Kidney (tissue), 14 donors: ENCODE data around the gene MYT1. TPM values are rescaled to one million over a fixed set of nuclear protein-coding genes. Genes with fewer than 3 reads are reported as not detected.

ENCODE experiments used
- DNase-seq, 5 donors: peaks; one replicate each; pipeline ENCODE4 v3.0.0-alpha.2; 2013 to 2020
- FAIRE-seq: peaks from 2 replicates; lab custom pipeline; 2012; peaks lifted over from hg19 to GRCh38; lab: Jason Lieb, UNC
- H3K27ac ChIP-seq, 2 donors: one replicate each; pipeline ENCODE4 v1.7.0; 2013; ENCODE audit warnings: low read depth in 2 of 2, low read length in 2 of 2, inconsistent platforms in 1 of 2
- H3K27me3 ChIP-seq: one replicate; pipeline ENCODE4 v1.7.1; 2013; ENCODE audit warnings: low read length, inconsistent platforms; ENCODE audit not compliant: control insufficient read depth, insufficient read depth
- H3K36me3 ChIP-seq, 3 donors: one replicate each; pipeline versions ENCODE4 v1.7.0 to v1.7.1; 2013; ENCODE audit warnings: low read length in 3 of 3, control low read depth in 1 of 3, inconsistent platforms in 1 of 3; ENCODE audit not compliant: insufficient read depth in 3 of 3, control insufficient read depth in 2 of 3
- H3K4me1 ChIP-seq, 3 donors: one replicate each; pipeline versions ENCODE4 v1.7.0 to v1.7.1; 2013; ENCODE audit warnings: low read length in 3 of 3, inconsistent platforms in 1 of 3, low read depth in 1 of 3; ENCODE audit not compliant: control insufficient read depth in 2 of 3, insufficient read depth in 2 of 3
- H3K4me3 ChIP-seq, 3 donors: one replicate each; pipeline versions ENCODE4 v1.7.0 to v1.8.1; 2013; ENCODE audit warnings: low read length in 3 of 3, control low read depth in 1 of 3, inconsistent platforms in 1 of 3
- H3K9ac ChIP-seq, 3 donors: one replicate each; pipeline versions ENCODE4 v1.7.0 to v1.7.1; 2013; ENCODE audit warnings: low read length in 3 of 3, control low read depth in 1 of 3, inconsistent platforms in 1 of 3
- H3K9me3 ChIP-seq, 3 donors: one replicate each; pipeline versions ENCODE4 v1.7.0 to v1.7.1; 2013; ENCODE audit warnings: low read length in 3 of 3, control low read depth in 1 of 3, inconsistent platforms in 1 of 3; ENCODE audit not compliant: control insufficient read depth in 2 of 3, insufficient read depth in 1 of 3
- intact Hi-C: fragments of 100-400 bp; cut with DNase I; formaldehyde crosslinking; loops from one replicate; pipeline ENCODE4 v1.11.1; 2022
- polyA plus RNA-seq: library from polyadenylated mRNA; stranded (reverse); fragments of 350-450 nt; fragmentation: Illumina TruSeq; extraction: RNeasy Lipid Tissue Mini Kit (QIAGEN cat#74804); gene quantifications from one replicate; pipeline ENCODE4 v1.2.3, GENCODE V29; 2014; ENCODE audit warnings: low read depth, low replicate concordance; ENCODE audit not compliant: insufficient read depth
- total RNA-seq: library from RNA; stranded (reverse); fragmentation: NEBNext Ultra II Directional; extraction: Animal tissue kit (Norgen Biotek cat#: 25700); gene quantifications from one replicate; pipeline ENCODE4 v1.2.1, GENCODE V29; 2021
- TF ChIP-seq, protein P1 (sequence below): IDR thresholded peaks from 3 replicates; pipeline ENCODE4 v1.5.1; 2012; ENCODE audit warnings: mild to moderate bottlenecking, moderate library complexity, borderline replicate concordance; ENCODE audit not compliant: insufficient read depth; ENCODE audit errors: extremely low read depth
- donor health status: control.
- donor health status: control.
- donor health status: control.
- donor health status: control.
- donor health status: control.
- donor health status: DM: yes; HTN: yes; CAD: no.
- donor health status: Normal renal cell carcinoma (clear cell type).

MYT1 gene
- total and polyA plus RNA-seq, 2 donors from 2014 or later, result not detected

GRCh38 chr20:64250027-64250426 lies 85.8 kb downstream of the MYT1 start:
- no peaks in the 10 kb centered on the region for H3K27me3 ChIP-seq
- no peak for DNase-seq
- H3K9me3 ChIP-seq, result no peaks in the 10 kb centered on the region
- no peaks in the 10 kb centered on the region for H3K36me3 ChIP-seq
- intact Hi-C loops, result no loop called here
- no peak overlapping the region for H3K9ac ChIP-seq
- FAIRE-seq, result no peak
- TF ChIP-seq, protein P1, sequence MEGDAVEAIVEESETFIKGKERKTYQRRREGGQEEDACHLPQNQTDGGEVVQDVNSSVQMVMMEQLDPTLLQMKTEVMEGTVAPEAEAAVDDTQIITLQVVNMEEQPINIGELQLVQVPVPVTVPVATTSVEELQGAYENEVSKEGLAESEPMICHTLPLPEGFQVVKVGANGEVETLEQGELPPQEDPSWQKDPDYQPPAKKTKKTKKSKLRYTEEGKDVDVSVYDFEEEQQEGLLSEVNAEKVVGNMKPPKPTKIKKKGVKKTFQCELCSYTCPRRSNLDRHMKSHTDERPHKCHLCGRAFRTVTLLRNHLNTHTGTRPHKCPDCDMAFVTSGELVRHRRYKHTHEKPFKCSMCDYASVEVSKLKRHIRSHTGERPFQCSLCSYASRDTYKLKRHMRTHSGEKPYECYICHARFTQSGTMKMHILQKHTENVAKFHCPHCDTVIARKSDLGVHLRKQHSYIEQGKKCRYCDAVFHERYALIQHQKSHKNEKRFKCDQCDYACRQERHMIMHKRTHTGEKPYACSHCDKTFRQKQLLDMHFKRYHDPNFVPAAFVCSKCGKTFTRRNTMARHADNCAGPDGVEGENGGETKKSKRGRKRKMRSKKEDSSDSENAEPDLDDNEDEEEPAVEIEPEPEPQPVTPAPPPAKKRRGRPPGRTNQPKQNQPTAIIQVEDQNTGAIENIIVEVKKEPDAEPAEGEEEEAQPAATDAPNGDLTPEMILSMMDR, result no peak
- no peak overlapping the region for H3K27ac ChIP-seq
- peaks cover 0 to 1% (median 0%) of the 10 kb centered on the region in 3 donors for H3K4me1 ChIP-seq
- H3K4me3 ChIP-seq, result no peak overlapping the region

DNA sequence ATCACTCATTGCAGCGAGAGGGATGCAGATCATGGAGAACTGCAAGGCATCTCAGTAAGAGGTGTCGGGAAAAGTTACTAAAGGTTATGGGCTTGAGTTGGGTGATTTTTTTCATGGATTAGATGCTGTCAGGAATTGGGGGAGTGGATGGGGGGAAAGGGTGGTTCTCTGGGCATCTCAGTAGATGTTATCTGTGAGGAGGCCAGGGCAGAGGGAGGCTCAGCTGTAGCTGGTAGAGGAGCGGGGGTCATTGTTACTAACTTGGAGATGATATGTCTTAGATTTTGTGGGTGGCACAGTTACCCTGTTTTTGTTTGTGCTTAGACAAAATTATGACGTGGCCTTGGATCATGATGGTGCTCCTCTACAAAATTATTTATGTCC lies 88.7 kb downstream of the MYT1 start:
- TF ChIP-seq, protein P1, result no peak
- Histone ChIP-seq H3K9ac (no peak overlapping the region), H3K4me3 (no peak overlapping the region), H3K36me3 (no peaks in the 10 kb centered on the region), H3K27me3 (no peaks in the 10 kb centered on the region), H3K27ac (no peak overlapping the region), H3K9me3 (no peaks in the 10 kb centered on the region), H3K4me1 (peaks cover 0 to 15% (median 6%) of the 10 kb centered on the region in 3 donors)
- intact Hi-C loops, result no loop called here
- FAIRE-seq (no peak), DNase-seq (no peak)

- Histone ChIP-seq H3K27ac (no peak overlapping the region), H3K9ac (no peak overlapping the region), H3K9me3 (no peaks in the 10 kb centered on the region), H3K4me3 (no peak overlapping the region), H3K4me1 (peaks cover 0 to 16% (median 6%) of the 10 kb centered on the region in 3 donors), H3K36me3 (no peaks in the 10 kb centered on the region), H3K27me3 (no peaks in the 10 kb centered on the region)
- FAIRE-seq (no peak), DNase-seq (peak in 1 of 5 donors; percentile 37)
- TF ChIP-seq, protein P1, result no peak
- intact Hi-C loops, result no loop called here
Observed at GRCh38 chr20:64253443-64253842, 89.2 kb downstream of the MYT1 start.

GRCh38 chr20:64254156-64254555 lies 89.9 kb downstream of the MYT1 start:
- Histone ChIP-seq H3K27ac (no peak overlapping the region), H3K36me3 (no peaks in the 10 kb centered on the region), H3K9ac (no peak overlapping the region), H3K27me3 (no peaks in the 10 kb centered on the region), H3K4me1 (peaks cover 0 to 16% (median 10%) of the 10 kb centered on the region in 3 donors), H3K4me3 (no peak overlapping the region), H3K9me3 (no peaks in the 10 kb centered on the region)
- DNase-seq (no peak), FAIRE-seq (no peak)
- TF ChIP-seq, protein P1, result no peak
- intact Hi-C loops, result no loop called here
